Left ventricle myocardium inferior (tissue), 1 donor: ENCODE data around the gene AVEN. TPM values are rescaled to one million over a fixed set of nuclear protein-coding genes. Genes with fewer than 3 reads are reported as not detected.

Source experiments
- DNase-seq: peaks from one replicate; pipeline ENCODE4 v3.0.0-alpha.2; 2020
- H3K27ac ChIP-seq: fragments of 200-600 bp; replicated peaks from 2 replicates; pipeline ENCODE4 v1.8.0; 2021
- H3K27me3 ChIP-seq: fragments of 200-600 bp; 2 replicates; pipeline ENCODE4 v1.8.0; 2021; ENCODE audit warnings: low read depth
- H3K36me3 ChIP-seq: fragments of 200-600 bp; 2 replicates; pipeline ENCODE4 v1.8.0; 2021
- H3K4me1 ChIP-seq: fragments of 200-600 bp; 2 replicates; pipeline ENCODE4 v1.8.0; 2021
- H3K4me3 ChIP-seq: fragments of 200-600 bp; 2 replicates; pipeline ENCODE4 v1.8.0; 2021; ENCODE audit warnings: mild to moderate bottlenecking, moderate library complexity
- H3K9me3 ChIP-seq: fragments of 200-600 bp; replicated peaks from 2 replicates; pipeline ENCODE4 v1.8.0; 2021
- intact Hi-C: fragments of 100-400 bp; cut with micrococcal nuclease; formaldehyde crosslinking; loops from one replicate; pipeline ENCODE4 v1.11.0; 2022
- total RNA-seq: library from RNA; stranded (reverse); fragmentation: NEBNext Ultra II Directional; extraction: Animal tissue kit (Norgen Biotek cat#: 25700); gene quantifications from one replicate; pipeline ENCODE4 v1.2.1, GENCODE V29; 2021
- TF ChIP-seq, protein P1 (sequence below): fragments of 200-600 bp; IDR thresholded peaks from 2 replicates; pipeline ENCODE4 v1.8.0; 2021; ENCODE audit warnings: antibody characterized with exemption, mild to moderate bottlenecking, borderline replicate concordance
- donor health status: DM: no; HTN: yes; CAD: no; lungs with severe emphysema.

Gene AVEN
- total RNA-seq, 1 donor from 2014 or later, result 25.3 TPM

DNA sequence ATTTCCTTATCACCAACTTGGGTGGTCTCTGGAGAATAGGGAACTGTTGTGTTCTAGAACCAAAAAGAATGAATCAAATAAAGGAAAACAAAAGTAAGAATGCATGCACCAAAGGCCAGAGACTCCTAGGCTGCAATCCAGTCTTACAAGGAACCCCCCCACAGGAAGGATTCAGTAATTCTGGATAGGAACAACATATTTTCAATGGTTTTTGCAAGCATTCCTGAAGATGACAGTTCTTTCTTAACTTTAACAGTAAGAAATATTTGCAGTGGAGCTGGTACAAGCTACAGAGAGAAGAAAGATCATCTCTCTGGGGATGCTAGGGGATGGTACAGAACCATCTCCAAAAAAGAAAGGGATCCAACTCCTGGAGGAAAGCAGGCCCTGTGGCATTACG is 186.9 kb downstream of the AVEN start:
- TF ChIP-seq, protein P1, sequence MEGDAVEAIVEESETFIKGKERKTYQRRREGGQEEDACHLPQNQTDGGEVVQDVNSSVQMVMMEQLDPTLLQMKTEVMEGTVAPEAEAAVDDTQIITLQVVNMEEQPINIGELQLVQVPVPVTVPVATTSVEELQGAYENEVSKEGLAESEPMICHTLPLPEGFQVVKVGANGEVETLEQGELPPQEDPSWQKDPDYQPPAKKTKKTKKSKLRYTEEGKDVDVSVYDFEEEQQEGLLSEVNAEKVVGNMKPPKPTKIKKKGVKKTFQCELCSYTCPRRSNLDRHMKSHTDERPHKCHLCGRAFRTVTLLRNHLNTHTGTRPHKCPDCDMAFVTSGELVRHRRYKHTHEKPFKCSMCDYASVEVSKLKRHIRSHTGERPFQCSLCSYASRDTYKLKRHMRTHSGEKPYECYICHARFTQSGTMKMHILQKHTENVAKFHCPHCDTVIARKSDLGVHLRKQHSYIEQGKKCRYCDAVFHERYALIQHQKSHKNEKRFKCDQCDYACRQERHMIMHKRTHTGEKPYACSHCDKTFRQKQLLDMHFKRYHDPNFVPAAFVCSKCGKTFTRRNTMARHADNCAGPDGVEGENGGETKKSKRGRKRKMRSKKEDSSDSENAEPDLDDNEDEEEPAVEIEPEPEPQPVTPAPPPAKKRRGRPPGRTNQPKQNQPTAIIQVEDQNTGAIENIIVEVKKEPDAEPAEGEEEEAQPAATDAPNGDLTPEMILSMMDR, result no peak
- Histone ChIP-seq H3K4me3 (no peak overlapping the region), H3K9me3 (no peaks in the 10 kb centered on the region), H3K27me3 (no peaks in the 10 kb centered on the region), H3K36me3 (no peaks in the 10 kb centered on the region), H3K27ac (no peak overlapping the region), H3K4me1 (no peaks in the 10 kb centered on the region)
- intact Hi-C loops, result no loop called here
- no peak for DNase-seq

- DNase-seq, result no peak
- Histone ChIP-seq H3K4me1 (no peaks in the 10 kb centered on the region), H3K4me3 (no peak overlapping the region), H3K9me3 (no peaks in the 10 kb centered on the region), H3K27ac (no peak overlapping the region), H3K27me3 (no peaks in the 10 kb centered on the region), H3K36me3 (no peaks in the 10 kb centered on the region)
- intact Hi-C loops, result no loop called here
- TF ChIP-seq, protein P1, result no peak
Observed at GRCh38 chr15:33851079-33851478, 187.9 kb downstream of the AVEN start.

GRCh38 chr15:33848011-33848410 is 191.0 kb downstream of the AVEN start:
- DNase-seq, result no peak
- Histone ChIP-seq H3K4me3 (no peak overlapping the region), H3K36me3 (no peaks in the 10 kb centered on the region), H3K9me3 (no peaks in the 10 kb centered on the region), H3K4me1 (no peaks in the 10 kb centered on the region), H3K27me3 (peaks cover 5% of the 10 kb centered on the region), H3K27ac (no peak overlapping the region)
- intact Hi-C loops, result no loop called here
- TF ChIP-seq, protein P1, result no peak

DNA sequence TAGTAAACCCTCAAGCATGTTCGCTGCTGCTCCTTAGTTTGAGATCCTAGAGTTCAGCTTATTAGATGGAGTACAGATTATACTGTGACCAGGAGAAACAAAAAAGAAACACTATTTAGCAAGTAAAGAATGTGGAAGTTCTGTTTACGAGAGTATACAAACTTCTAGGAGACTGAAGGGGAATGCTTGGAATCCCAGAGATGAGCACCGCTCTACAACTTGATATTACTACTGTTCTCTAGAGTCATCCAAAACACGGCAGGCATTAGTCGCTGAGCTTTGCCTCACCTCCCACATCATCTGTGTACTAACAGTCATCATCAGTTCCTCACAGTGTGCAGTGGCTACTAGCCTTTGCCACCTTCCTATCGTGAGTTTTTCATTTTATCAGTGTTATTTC is 192.1 kb downstream of the AVEN start:
- Histone ChIP-seq H3K27me3 (peaks cover 11% of the 10 kb centered on the region), H3K4me3 (no peak overlapping the region), H3K27ac (no peak overlapping the region), H3K36me3 (no peaks in the 10 kb centered on the region), H3K4me1 (no peaks in the 10 kb centered on the region), H3K9me3 (no peaks in the 10 kb centered on the region)
- DNase-seq, result no peak
- intact Hi-C loops, result no loop called here
- TF ChIP-seq, protein P1, result no peak

DNA sequence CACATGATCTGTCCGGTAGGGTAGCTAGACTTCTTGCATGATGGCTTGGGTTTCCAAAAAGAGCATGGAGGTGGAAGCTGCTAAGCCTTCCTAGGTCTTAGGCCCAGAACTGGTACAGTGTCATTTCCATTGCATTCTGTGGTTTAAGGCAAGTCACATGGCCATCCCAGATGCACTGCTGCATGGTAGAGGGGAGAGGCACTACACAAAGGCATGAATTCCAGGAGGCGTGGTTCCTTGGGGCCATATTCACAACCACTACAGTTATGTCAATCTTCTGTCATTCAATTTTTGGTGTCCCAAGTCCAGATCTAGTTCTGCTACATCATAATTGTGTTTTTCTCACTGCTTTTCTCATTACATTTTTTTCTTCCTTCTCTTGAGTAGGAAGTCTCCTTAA is 192.9 kb downstream of the AVEN start:
- Histone ChIP-seq H3K36me3 (no peaks in the 10 kb centered on the region), H3K27me3 (peaks cover 11% of the 10 kb centered on the region), H3K4me1 (no peaks in the 10 kb centered on the region), H3K4me3 (no peak overlapping the region), H3K9me3 (no peaks in the 10 kb centered on the region), H3K27ac (no peak overlapping the region)
- DNase-seq, result no peak
- intact Hi-C loops, result no loop called here
- TF ChIP-seq, protein P1, result no peak

DNA sequence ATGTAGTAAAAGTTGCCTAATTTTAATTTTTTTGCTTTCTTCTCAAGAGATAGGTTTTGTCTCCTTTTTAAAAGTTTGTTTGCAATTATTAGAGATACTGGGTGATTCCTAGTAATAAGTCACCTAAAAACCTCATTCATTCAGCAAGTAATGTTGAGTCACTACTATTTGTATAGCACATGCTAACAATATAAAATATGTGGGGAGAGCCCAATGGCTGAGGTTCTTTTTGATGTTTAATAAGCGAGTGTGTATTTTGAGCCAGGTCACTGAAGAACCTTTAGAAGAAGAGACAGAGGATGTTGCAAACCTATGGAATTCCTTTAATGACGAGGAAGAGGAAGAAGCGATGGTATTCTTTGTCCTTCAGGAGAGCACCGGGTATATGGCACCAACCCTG is 194.4 kb downstream of the AVEN start:
- Histone ChIP-seq H3K9me3 (no peaks in the 10 kb centered on the region), H3K4me3 (no peak overlapping the region), H3K27me3 (peaks cover 15% of the 10 kb centered on the region), H3K36me3 (no peaks in the 10 kb centered on the region), H3K4me1 (no peaks in the 10 kb centered on the region), H3K27ac (no peak overlapping the region)
- DNase-seq, result no peak
- TF ChIP-seq, protein P1, result no peak
- intact Hi-C loops, result no loop called here
